H54 (cell line): Measurements from ENCODE around the gene C14orf93.
A peak's percentile ranks its signal among the peaks of the same experiment; 100 is the strongest.

Source experiments
- DNase-seq: peaks from one replicate; pipeline ENCODE4 v3.0.0; 2011; ENCODE audit warnings: low spot score, mixed read lengths; ENCODE audit not compliant: insufficient read length
- FAIRE-seq: peaks from 3 replicates; lab custom pipeline; 2011; peaks lifted over from hg19 to GRCh38; lab: Jason Lieb, UNC
- POLR2A ChIP-seq: IDR thresholded peaks from 2 replicates; pipeline ENCODE4 v1.6.1; 2011; ENCODE audit warnings: low read depth, mild to moderate bottlenecking, low read length

The C14orf93 gene

DNA sequence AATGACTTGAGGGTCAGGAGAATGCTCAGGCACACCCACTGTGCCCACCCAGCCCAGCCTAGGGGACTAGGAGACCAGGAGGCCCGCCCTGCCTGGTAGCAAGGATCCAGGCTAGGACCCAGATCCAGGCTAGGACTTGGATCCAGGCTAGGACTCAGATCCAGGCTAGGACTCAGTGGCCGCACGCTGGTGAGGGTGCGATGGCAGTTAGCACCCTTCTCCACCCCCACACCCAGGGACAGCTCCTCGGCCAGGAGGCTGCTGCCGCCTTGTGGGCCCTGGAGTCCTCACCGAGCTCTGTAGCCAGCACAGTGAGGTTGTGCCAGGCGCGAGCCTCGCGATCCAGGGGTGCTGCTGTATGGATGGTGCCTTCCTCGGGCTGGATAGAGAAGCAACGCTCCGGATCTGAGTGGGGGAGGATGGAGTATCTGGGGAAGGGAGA, 42.3 kb upstream of the C14orf93 start:
- DNase-seq (no peak), FAIRE-seq (no peak)
- no peak for TF ChIP-seq POLR2A

DNA sequence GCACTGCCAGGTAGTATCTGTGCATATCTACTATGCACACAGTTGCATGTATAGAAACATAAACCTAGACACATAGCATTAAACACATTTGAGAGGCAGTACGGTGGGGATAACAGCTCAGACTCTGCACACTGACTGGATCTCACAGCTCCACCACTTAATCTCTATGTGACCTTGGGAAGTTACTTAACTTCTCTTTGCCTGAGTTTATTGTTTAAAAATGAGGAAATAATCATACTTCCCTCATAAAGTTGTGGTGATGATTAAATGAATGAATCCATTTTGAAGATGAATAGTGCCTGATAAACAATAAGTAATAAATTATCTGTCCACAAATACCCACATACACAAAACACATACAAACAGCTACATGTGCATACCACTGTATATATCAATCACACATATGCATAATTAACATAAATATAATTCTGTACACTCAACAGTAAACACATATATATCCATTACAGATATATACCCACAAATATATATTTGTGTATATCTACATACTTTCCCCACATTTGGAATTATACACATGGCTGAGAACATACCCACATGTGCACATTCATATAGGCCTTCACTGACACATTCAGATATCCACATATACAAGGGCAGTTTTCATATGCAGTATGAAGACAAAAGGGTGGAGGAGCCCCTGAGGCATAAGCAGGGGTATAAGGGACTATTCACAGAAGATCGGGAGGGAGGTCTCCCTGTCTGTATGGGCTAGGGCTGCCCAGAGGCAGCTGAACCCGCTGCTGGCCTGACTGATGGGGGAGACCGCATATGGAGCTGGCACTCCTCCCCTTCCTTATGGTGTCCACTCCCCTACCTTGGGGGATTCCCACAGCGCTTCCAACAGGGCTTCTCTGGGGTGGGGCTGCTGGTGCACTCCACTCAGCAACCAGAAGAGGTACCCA, 41.5 kb upstream of the C14orf93 start:
- DNase-seq (no peak), FAIRE-seq (no peak)
- no peak for TF ChIP-seq POLR2A

DNA sequence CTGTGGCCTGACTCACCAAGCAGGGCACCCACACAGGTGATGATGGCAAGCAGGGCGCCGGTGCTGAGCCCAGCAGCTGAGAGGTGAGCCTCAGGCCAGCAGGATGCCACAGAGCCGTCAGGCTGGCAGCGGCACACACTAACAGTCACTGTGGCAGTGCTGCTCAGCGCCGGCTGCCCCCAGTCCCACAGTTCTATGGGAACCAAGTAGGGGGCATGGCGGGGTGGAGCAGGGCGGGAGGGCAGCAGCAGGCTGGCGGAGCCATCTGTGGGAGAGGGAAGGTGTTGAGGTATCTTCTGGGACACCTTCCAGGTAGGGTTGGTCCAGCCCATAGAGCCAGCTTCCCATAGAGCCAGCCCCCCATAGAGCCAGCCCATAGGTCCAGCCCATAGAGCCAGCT, 39.1 kb upstream of the C14orf93 start:
- FAIRE-seq, result no peak

DNA sequence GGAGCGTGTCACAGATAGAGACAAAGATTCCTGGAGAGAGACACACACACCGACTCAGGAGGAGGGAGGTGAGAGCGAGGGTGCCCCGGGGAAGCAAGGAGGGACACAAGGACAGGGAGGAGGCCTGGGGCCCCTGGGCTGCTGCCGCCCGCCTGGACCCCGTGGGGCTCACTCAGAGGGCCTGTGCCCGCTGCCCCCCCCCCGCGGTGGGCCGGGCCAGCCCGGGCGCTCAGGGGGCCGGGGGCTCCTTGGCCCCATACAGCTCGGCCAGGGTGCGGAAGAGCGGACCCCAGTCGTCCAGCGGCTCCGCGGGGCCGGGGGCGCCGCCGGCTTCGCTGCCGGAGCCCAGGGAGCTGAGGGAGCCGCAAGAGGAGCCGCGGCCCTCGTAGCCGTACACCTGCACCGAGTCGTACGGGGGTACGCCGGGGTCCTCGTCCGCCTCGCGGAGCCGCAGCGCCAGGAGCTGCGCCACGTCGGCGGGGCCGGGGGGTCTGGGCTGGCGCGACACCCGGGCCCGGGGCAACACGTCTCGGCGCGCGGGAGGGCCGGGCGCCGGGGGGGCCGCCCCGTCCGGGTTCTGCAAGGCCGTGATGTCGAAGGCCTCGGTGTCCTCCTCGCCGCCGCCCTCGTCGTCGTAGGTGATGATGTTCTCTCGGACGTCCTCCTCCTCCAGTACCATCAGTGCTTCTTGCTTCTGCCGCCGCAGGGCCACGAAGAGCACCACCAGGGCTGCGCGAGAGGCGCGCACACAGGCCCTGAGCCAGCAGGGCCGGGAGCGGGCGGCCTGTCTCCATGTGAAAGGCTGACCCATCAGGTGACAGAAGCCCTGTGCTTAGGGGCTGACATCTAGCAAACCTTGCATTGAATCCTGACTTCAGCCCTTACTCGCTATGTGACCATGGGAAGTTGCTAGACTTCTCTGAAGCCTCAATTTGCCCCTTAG, 38.1 kb upstream of the C14orf93 start:
- DNase-seq (no peak), FAIRE-seq (no peak)
- no peak for TF ChIP-seq POLR2A

More for the DNA sequence above, 39.1 kb upstream of the C14orf93 start:
- no peak for TF ChIP-seq POLR2A
- no peak for DNase-seq

- no peak for TF ChIP-seq POLR2A
- FAIRE-seq (no peak), DNase-seq (peak; percentile 71)
Observed at GRCh38 chr14:23047034-23047634, 37.2 kb upstream of the C14orf93 start.

DNA sequence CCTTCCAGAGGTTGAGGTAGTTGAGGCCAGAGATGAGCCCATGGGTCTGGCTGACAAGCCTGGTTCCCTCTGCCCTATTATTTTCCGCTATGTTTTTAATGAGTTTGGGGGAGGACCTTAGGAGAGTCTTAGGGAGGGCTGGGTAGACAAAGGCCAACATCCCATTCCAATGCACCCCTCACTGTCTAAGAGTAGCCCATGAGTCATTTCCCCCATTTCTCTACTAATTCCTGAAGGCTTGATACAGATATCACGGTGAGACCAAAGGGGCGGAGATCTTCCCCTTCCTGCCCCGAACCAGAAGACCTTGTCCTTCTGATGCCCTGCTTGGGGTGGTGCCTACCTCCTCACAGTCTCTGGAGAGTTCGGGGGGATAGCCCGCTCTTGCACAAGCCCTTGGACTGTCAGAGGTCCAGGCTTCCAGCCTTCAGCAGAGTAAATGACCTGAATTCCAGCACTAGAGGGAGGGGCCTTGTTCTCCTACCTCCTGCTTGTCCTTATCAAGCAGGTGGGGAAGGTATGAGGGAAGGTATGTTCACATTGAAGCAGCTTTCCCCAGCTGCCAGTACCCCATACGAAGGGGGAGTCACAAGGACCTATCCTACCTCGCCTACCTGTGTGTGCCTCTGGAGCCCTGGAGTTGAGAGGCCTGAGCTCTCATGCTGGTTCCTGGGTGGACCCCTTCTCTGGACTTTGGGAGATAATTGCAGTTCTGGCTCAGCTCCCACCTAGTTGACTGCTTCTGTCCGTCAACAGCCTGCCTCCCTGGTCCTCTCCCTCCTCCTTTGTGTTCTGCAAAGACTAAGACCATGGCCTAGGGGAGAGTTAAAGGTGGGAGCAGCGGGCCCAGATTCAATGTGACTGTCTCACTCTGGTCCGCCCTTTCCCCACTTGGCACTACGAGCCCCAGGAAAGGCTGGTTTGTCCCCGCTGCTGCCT, 35.7 kb upstream of the C14orf93 start:
- TF ChIP-seq POLR2A, result no peak
- no peak for DNase-seq
- FAIRE-seq, result no peak

- DNase-seq (no peak), FAIRE-seq (no peak)
- TF ChIP-seq POLR2A, result no peak
Observed at GRCh38 chr14:23044840-23045239, 34.9 kb upstream of the C14orf93 start.

- FAIRE-seq (no peak), DNase-seq (no peak)
- TF ChIP-seq POLR2A, result no peak
Observed at GRCh38 chr14:23043754-23044153, 33.8 kb upstream of the C14orf93 start.

- no peak for TF ChIP-seq POLR2A
- FAIRE-seq (no peak), DNase-seq (no peak)
Observed at GRCh38 chr14:23043145-23043544, 33.2 kb upstream of the C14orf93 start.

DNA sequence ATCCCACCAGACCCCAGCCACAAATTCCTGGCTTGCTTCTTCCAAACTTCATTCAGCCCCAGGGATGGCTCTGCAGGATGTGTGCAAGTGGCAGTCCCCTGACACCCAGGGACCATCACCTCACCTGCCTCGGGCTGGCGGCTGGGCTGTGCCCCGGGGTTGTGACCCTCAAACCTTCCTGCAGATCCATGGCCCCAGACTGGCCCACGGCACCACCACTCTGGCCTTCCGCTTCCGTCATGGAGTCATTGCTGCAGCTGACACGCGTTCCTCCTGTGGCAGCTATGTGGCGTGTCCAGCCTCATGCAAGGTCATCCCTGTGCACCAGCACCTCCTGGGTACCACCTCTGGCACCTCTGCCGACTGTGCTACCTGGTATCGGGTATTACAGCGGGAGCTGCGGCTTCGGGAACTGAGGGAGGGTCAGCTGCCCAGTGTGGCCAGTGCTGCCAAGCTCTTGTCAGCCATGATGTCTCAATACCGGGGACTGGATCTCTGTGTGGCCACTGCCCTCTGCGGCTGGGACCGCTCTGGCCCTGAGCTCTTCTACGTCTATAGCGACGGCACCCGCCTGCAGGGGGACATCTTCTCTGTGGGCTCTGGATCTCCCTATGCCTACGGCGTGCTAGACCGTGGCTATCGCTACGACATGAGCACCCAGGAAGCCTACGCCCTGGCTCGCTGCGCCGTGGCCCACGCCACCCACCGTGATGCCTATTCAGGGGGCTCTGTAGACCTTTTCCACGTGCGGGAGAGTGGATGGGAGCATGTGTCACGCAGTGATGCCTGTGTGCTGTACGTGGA, 32.4 kb upstream of the C14orf93 start, which contains the start of gene PSMB11:
Gene PSMB11, plus strand, starts transcription at position 51 of the 804 bp plus-strand sequence. Its CDS starts 14 bp downstream, at position 65.
- TF ChIP-seq POLR2A, result no peak
- FAIRE-seq (no peak), DNase-seq (no peak)

DNA sequence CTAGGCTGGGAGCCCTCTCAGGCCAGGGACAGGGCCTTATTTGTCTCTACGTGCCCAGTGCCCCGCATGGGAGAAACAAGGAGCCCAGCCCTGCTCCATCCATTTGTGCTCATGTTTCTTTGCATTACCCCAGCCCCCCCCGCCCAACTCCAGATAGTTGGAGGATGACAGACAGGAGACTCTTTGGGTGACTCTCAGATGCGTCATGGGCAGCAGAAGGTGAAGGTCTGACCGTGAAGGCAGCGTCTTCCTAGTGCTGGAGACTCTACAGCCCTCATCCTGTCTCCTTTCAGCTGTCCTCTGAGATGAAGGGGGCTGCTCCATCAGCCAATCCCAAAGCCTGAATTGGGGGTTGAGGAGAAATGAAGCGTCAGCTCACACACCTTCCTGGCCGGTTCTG, 31.8 kb upstream of the C14orf93 start:
- no peak for FAIRE-seq
- DNase-seq, result no peak
- TF ChIP-seq POLR2A, result no peak

DNA sequence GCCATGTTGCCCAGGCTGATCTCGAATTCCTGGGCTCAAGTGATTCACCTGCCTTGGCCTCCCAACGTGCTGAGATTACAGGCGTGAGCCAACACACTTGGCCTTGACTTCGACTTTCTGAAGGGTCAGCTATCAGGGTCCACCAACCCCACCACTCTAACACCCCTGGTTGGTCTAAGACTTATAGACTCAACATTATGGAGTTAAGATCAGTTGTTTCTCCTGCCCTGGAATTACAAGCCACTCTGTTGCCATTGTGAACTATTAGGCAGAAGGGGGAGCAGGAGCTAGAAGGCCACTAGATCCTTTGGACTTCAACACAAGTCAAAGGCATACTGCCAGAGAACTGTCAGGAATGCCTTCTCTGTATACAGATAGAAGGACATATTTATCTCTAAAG, 30.2 kb upstream of the C14orf93 start:
- no peak for TF ChIP-seq POLR2A
- DNase-seq, result no peak
- FAIRE-seq, result no peak
